GM20000 (cell line): ENCODE data around the gene GSTP1.

Source experiments
- DNase-seq: peaks from one replicate; pipeline ENCODE4 v3.0.0; 2012; ENCODE audit warnings: low spot score
- CTCF ChIP-seq: IDR thresholded peaks from 2 replicates; pipeline ENCODE4 v1.5.1; 2012; ENCODE audit warnings: mild to moderate bottlenecking, control low read depth; ENCODE audit errors: extremely low read depth, missing control alignments

Gene GSTP1

GRCh38 chr11:67572305-67572704 is 11.3 kb upstream of the GSTP1 start:
- DNase-seq, result no peak
- TF ChIP-seq CTCF, result no peak

- no peak for DNase-seq
- peak; percentile 78 for TF ChIP-seq CTCF
These were observed 10.7 kb upstream of the GSTP1 start for GRCh38 chr11:67572747-67573419.

GRCh38 chr11:67574938-67575337 is 8.7 kb upstream of the GSTP1 start:
- no peak for TF ChIP-seq CTCF
- no peak for DNase-seq

- DNase-seq, result no peak
- no peak for TF ChIP-seq CTCF
These were observed 6.7 kb upstream of the GSTP1 start for GRCh38 chr11:67576735-67577475.

- no peak for TF ChIP-seq CTCF
- no peak for DNase-seq
These were observed 5.7 kb upstream of the GSTP1 start for GRCh38 chr11:67577951-67578350.

- DNase-seq, result no peak
- no peak for TF ChIP-seq CTCF
These were observed 2.1 kb upstream of the GSTP1 start for GRCh38 chr11:67581469-67581868.

GRCh38 chr11:67582011-67582410 is 1.6 kb upstream of the GSTP1 start:
- no peak for DNase-seq
- TF ChIP-seq CTCF, result no peak
